SK-N-SH (cell line): ENCODE measurements around the gene APELA. TPM values are rescaled to one million over a fixed set of nuclear protein-coding genes. Genes with fewer than 3 reads are reported as not detected.

Experiments
- CTCF ChIA-PET: fragments of 300-600, 350-600 bp; formaldehyde crosslinking; extraction: SDS; loops from one replicate; lab custom pipeline; 2021; lab: Yijun Ruan, JAX
- POLR2A ChIA-PET: fragments of 350-600 bp; sonication (Branson Sonifier 250); formaldehyde crosslinking; extraction: SDS; loops from one replicate; lab custom pipeline; 2020; ENCODE audit warnings: antibody characterized with exemption, inconsistent platforms; lab: Yijun Ruan, JAX
- DNase-seq: peaks from one replicate; pipeline ENCODE4 v3.0.0; 2012
- H2AFZ ChIP-seq: fragments of 200-600 bp; sonication (generic); 2 replicates; pipeline ENCODE4 v1.8.1; 2016; ENCODE audit warnings: antibody characterized with exemption, mild to moderate bottlenecking, low read depth
- H3F3A ChIP-seq: fragments of 200-600 bp; sonication (generic); replicated peaks from 2 replicates; pipeline ENCODE3; 2016; ENCODE audit warnings: antibody characterized with exemption, mild to moderate bottlenecking; ENCODE audit not compliant: insufficient read depth
- H3K27ac ChIP-seq, 2 experiments: fragments of 200-500 bp in 1 of 2; fragments of 200-600 bp in 1 of 2; sonication (Bioruptor generic) in 1 of 2; sonication (generic), shearing (Covaris generic) in 1 of 2; 2 replicates each; pipeline versions ENCODE4 v1.5.1 to v1.6.1; 2014 to 2016; ENCODE audit warnings: low read depth in 2 of 2, inconsistent platforms in 1 of 2, low read length in 1 of 2, mild to moderate bottlenecking in 1 of 2, mixed read lengths in 1 of 2
- H3K27me3 ChIP-seq: fragments of 200-600 bp; sonication (generic), shearing (Covaris generic); 2 replicates; pipeline ENCODE4 v1.6.1; 2016; ENCODE audit warnings: mixed run types; ENCODE audit not compliant: insufficient read depth
- H3K36me3 ChIP-seq, 2 experiments: fragments of 200-500 bp in 1 of 2; fragments of 200-600 bp in 1 of 2; sonication (Bioruptor generic) in 1 of 2; sonication (generic) in 1 of 2; replicated peaks in 1 of 2; 2 replicates each; pipeline versions ENCODE3 to v1.5.1; 2014 to 2016; ENCODE audit warnings: low read length in 1 of 2, mild to moderate bottlenecking in 1 of 2; ENCODE audit not compliant: insufficient read depth in 2 of 2, control insufficient read depth in 1 of 2
- H3K4me1 ChIP-seq, 2 experiments: fragments of 200-500 bp in 1 of 2; fragments of 200-600 bp in 1 of 2; sonication (Bioruptor generic) in 1 of 2; sonication (generic), shearing (Covaris generic) in 1 of 2; 2 replicates each; pipeline versions ENCODE4 v1.5.1 to v1.6.1; 2014 to 2016; ENCODE audit warnings: low read depth in 1 of 2, low read length in 1 of 2, mixed run types in 1 of 2; ENCODE audit not compliant: insufficient read depth in 2 of 2, control insufficient read depth in 1 of 2
- H3K4me2 ChIP-seq: fragments of 200-600 bp; sonication (generic), shearing (Covaris generic); 2 replicates; pipeline ENCODE4 v1.6.1; 2017; ENCODE audit warnings: mixed run types
- H3K4me3 ChIP-seq, 2 experiments: fragments of 200-500 bp in 1 of 2; fragments of 200-600 bp in 1 of 2; sonication (Bioruptor generic) in 1 of 2; sonication (generic), shearing (Covaris generic) in 1 of 2; 2 replicates each; pipeline versions ENCODE4 v1.5.1 to v1.8.1; 2014 to 2016; ENCODE audit warnings: low read depth in 2 of 2, inconsistent platforms in 1 of 2, low read length in 1 of 2, mild to moderate bottlenecking in 1 of 2, mixed read lengths in 1 of 2, moderate library complexity in 1 of 2
- H3K79me2 ChIP-seq: fragments of 200-600 bp; sonication (generic); 2 replicates; pipeline ENCODE4 v1.8.1; 2017; ENCODE audit warnings: mild to moderate bottlenecking; ENCODE audit not compliant: insufficient read depth
- H3K9ac ChIP-seq: fragments of 200-600 bp; sonication (generic); 2 replicates; pipeline ENCODE4 v1.6.1; 2017; ENCODE audit warnings: mixed run types
- H3K9me2 ChIP-seq: fragments of 200-600 bp; sonication (generic); 2 replicates; pipeline ENCODE4 v1.6.1; 2017; ENCODE audit warnings: mixed run types
- H3K9me3 ChIP-seq: fragments of 200-600 bp; sonication (generic); 2 replicates; pipeline ENCODE4 v1.6.1; 2017; ENCODE audit warnings: mixed run types, mild to moderate bottlenecking, moderate library complexity
- H4K20me1 ChIP-seq: fragments of 200-600 bp; sonication (generic); 2 replicates; pipeline ENCODE4 v1.6.1; 2017; ENCODE audit warnings: mild to moderate bottlenecking, mixed run types; ENCODE audit not compliant: insufficient read depth
- EP300 ChIP-seq, 2 experiments: IDR thresholded peaks; 2 replicates each; pipeline versions ENCODE4 v1.4.0 to v1.6.1; 2012; ENCODE audit warnings: borderline replicate concordance in 1 of 2, low read depth in 1 of 2, low read length in 1 of 2
- EZH2phosphoT487 ChIP-seq: fragments of 200-600 bp; sonication (generic); IDR thresholded peaks from 2 replicates; pipeline ENCODE4 v1.6.1; 2017; ENCODE audit warnings: low read depth, mixed run types, mild to moderate bottlenecking, antibody characterized with exemption, moderate library complexity, borderline replicate concordance
- FOXJ3 ChIP-seq: sonication (generic); formaldehyde crosslinking; IDR thresholded peaks from 2 replicates; pipeline ENCODE4 v1.5.1; 2020; ENCODE audit warnings: mild to moderate bottlenecking, missing genetic modification reagents
- GABPA ChIP-seq: IDR thresholded peaks from 2 replicates; pipeline ENCODE4 v1.4.0; 2012; ENCODE audit warnings: low read depth, mild to moderate bottlenecking
- GATA2 ChIP-seq: sonication (generic); formaldehyde crosslinking; IDR thresholded peaks from 2 replicates; pipeline ENCODE4 v1.5.0; 2020; ENCODE audit warnings: mild to moderate bottlenecking, missing genetic modification reagents
- MEF2A ChIP-seq: IDR thresholded peaks from 2 replicates; pipeline ENCODE4 v1.4.0; 2012; ENCODE audit warnings: low read depth, borderline replicate concordance
- MXI1 ChIP-seq: IDR thresholded peaks from 2 replicates; pipeline ENCODE4 v1.6.1; 2012; ENCODE audit warnings: mild to moderate bottlenecking, low read depth, low read length, improper control_type of control experiment
- NFIC ChIP-seq: IDR thresholded peaks from 2 replicates; pipeline ENCODE4 v1.4.0; 2012; ENCODE audit warnings: borderline replicate concordance
- POLR2AphosphoS5 ChIP-seq: IDR thresholded peaks from 2 replicates; pipeline ENCODE4 v1.6.1; 2012; ENCODE audit warnings: low read depth, low read length
- RAD21 ChIP-seq: IDR thresholded peaks from 2 replicates; pipeline ENCODE4 v1.6.1; 2012; ENCODE audit warnings: mild to moderate bottlenecking, low read length
- RCOR1 ChIP-seq: fragments of 150-350 bp; IDR thresholded peaks from 2 replicates; pipeline ENCODE4 v1.6.1; 2017; ENCODE audit warnings: antibody characterized with exemption, low read length
- RFX5 ChIP-seq: IDR thresholded peaks from 2 replicates; pipeline ENCODE4 v1.6.1; 2012; ENCODE audit warnings: mild to moderate bottlenecking, improper control_type of control experiment, low read length
- RXRA ChIP-seq: IDR thresholded peaks from 2 replicates; pipeline ENCODE4 v1.4.0; 2012; ENCODE audit warnings: low read depth, mild to moderate bottlenecking, borderline replicate concordance
- SMC3 ChIP-seq: IDR thresholded peaks from 2 replicates; pipeline ENCODE4 v1.6.1; 2012; ENCODE audit warnings: low read depth, low read length, improper control_type of control experiment
- TAF1 ChIP-seq: IDR thresholded peaks from 2 replicates; pipeline ENCODE4 v1.6.1; 2012; ENCODE audit warnings: low read depth, mild to moderate bottlenecking, low read length, moderate library complexity, borderline replicate concordance
- TEAD4 ChIP-seq: IDR thresholded peaks from 2 replicates; pipeline ENCODE4 v1.4.0; 2012; ENCODE audit warnings: mild to moderate bottlenecking, borderline replicate concordance; ENCODE audit not compliant: insufficient read depth
- YY1 ChIP-seq: IDR thresholded peaks from 2 replicates; pipeline ENCODE4 v1.4.0; 2012; ENCODE audit warnings: low read depth, mild to moderate bottlenecking
- ZBTB33 ChIP-seq: IDR thresholded peaks from 2 replicates; pipeline ENCODE4 v1.4.0; 2012; ENCODE audit warnings: low read depth, borderline replicate concordance
- WGBS: methylation state at CpG from one replicate; pipeline ENCODE4 v1.1.6; 2017; ENCODE audit warnings: low lambda C conversion rate; 5-methylcytosine and 5-hydroxymethylcytosine counted together
- polyA plus RNA-seq, 3 experiments: library from polyadenylated mRNA; depleted of rRNA; stranded (reverse); fragments of >200 nt; gene quantifications; 2 replicates each; pipeline ENCODE4 v1.2.3, GENCODE V29; 2012
- TF ChIP-seq, protein P1 (sequence below): IDR thresholded peaks from 2 replicates; pipeline ENCODE4 v1.4.0; 2012; ENCODE audit warnings: low read depth
- TF ChIP-seq, protein P2 (sequence below): IDR thresholded peaks from 2 replicates; pipeline ENCODE4 v1.4.0; 2012; ENCODE audit warnings: low read depth, borderline replicate concordance

The APELA gene
- polyA plus RNA-seq, 1 of the 3 experiments (the other 2 are of a cell fraction), result not detected

DNA sequence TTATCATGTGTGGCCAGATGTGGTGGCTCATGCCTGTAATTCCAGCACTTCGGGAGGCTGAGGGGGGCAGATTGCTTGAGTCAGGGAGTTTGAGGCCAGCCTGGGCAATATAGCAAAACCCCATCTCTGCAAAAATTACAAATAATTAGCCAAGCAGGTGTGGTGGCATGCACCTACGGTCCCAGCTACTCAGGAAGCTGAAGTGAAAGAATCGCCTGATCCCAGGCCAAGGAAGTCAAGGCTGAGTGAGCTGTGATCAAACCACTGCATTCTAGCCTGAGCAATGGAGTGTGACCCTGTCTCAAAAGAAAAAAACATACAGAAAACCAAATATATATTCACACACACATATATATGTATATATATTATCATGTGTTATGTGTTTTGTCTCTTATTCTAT lies 15.0 kb downstream of the APELA start:
- Histone ChIP-seq H3K27ac (no peak overlapping the region), H3K9me2 (no peaks in the 10 kb centered on the region), H2AFZ (no peak overlapping the region), H3K36me3 (no peaks in the 10 kb centered on the region), H3K9me3 (no peaks in the 10 kb centered on the region), H3F3A (no peaks in the 10 kb centered on the region), H4K20me1 (no peaks in the 10 kb centered on the region), H3K4me2 (no peak overlapping the region), H3K9ac (no peak overlapping the region), H3K4me1 (no peaks in the 10 kb centered on the region), H3K27me3 (peaks cover 5% of the 10 kb centered on the region; the same call in 1 of the 2 replicates), H3K79me2 (no peaks in the 10 kb centered on the region), H3K4me3 (no peak overlapping the region)
- CTCF ChIA-PET, result no interaction called here
- POLR2A ChIA-PET, result no interaction called here
- TF ChIP-seq POLR2AphosphoS5 (no peak), EZH2phosphoT487 (no peak), RCOR1 (no peak), GABPA (no peak), MXI1 (no peak), NFIC (no peak), SMC3 (no peak), FOXJ3 (CRISPR knock-in tag) (no peak), TAF1 (no peak), RAD21 (no peak), EP300 (IDR thresholded peaks at IDR 0.05; ENCODE audit: borderline replicate concordance in 1 of 2, low read depth in 1 of 2, low read length in 1 of 2) (no peak), TEAD4 (no peak), RFX5 (no peak)
- TF ChIP-seq, protein P1, sequence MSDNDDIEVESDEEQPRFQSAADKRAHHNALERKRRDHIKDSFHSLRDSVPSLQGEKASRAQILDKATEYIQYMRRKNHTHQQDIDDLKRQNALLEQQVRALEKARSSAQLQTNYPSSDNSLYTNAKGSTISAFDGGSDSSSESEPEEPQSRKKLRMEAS, result no peak
- WGBS, result 2% methylated on average over 3 of the region's 3 CpGs
- DNase-seq, result no peak

- WGBS, result 9% methylated on average over 3 of the region's 3 CpGs
- TF ChIP-seq, protein P2, sequence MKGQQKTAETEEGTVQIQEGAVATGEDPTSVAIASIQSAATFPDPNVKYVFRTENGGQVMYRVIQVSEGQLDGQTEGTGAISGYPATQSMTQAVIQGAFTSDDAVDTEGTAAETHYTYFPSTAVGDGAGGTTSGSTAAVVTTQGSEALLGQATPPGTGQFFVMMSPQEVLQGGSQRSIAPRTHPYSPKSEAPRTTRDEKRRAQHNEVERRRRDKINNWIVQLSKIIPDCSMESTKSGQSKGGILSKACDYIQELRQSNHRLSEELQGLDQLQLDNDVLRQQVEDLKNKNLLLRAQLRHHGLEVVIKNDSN, result no peak
- no peak for TF ChIP-seq MXI1
- TF ChIP-seq RCOR1, result no peak
- no peak for TF ChIP-seq TEAD4
- TF ChIP-seq ZBTB33, result no peak
- no peak for TF ChIP-seq YY1
- no peak for TF ChIP-seq GATA2 (CRISPR knock-in tag)
- no peak for TF ChIP-seq MEF2A
- no peak for TF ChIP-seq RXRA
- DNase-seq, result no peak
- no peak overlapping the region for H3K27ac ChIP-seq
- no peaks in the 10 kb centered on the region for H3K79me2 ChIP-seq
- H3K27me3 ChIP-seq, result peaks cover 5% of the 10 kb centered on the region; the same call in 1 of the 2 replicates
- H3K9me3 ChIP-seq, result no peaks in the 10 kb centered on the region
- CTCF ChIA-PET, result no interaction called here
- POLR2A ChIA-PET, result no interaction called here
- H3K4me1 ChIP-seq, result no peaks in the 10 kb centered on the region
- no peaks in the 10 kb centered on the region for H4K20me1 ChIP-seq
- no peak overlapping the region for H3K4me2 ChIP-seq
- no peak overlapping the region for H3K9ac ChIP-seq
- H3K4me3 ChIP-seq, result no peak overlapping the region
- H3K36me3 ChIP-seq, result no peaks in the 10 kb centered on the region
- no peaks in the 10 kb centered on the region for H3K9me2 ChIP-seq
- no peaks in the 10 kb centered on the region for H3F3A ChIP-seq
- H2AFZ ChIP-seq, result no peak overlapping the region
Measured at GRCh38 chr4:164894702-164895101, 17.7 kb downstream of the APELA start.
